HEK293T (cell line): ENCODE data around the gene HHIPL1.

Source experiments
- BHLHE40 ChIP-seq: fragments of 450-650 bp; IDR thresholded peaks from 2 replicates; pipeline ENCODE4 v1.6.1; 2016; ENCODE audit warnings: mild to moderate bottlenecking, moderate library complexity, borderline replicate concordance
- HDGF ChIP-seq: fragments of 450-650 bp; IDR thresholded peaks from 2 replicates; pipeline ENCODE4 v1.6.1; 2017; ENCODE audit warnings: antibody characterized with exemption, borderline replicate concordance
- PKNOX1 ChIP-seq: fragments of 450-650 bp; IDR thresholded peaks from 2 replicates; pipeline ENCODE4 v1.6.1; 2016
- SUZ12 ChIP-seq: fragments of 450-650 bp; IDR thresholded peaks from 2 replicates; pipeline ENCODE4 v1.6.1; 2016; ENCODE audit warnings: mild to moderate bottlenecking

- no peak for TF ChIP-seq PKNOX1
- no peak for TF ChIP-seq HDGF
- TF ChIP-seq BHLHE40, result no peak
- no peak for TF ChIP-seq SUZ12
Observed at GRCh38 chr14:99720941-99721791, 76.2 kb downstream of the HHIPL1 start.
